Uterine smooth muscle cell (primary cell): ENCODE measurements around the gene ANO1. TPM values are rescaled to one million over a fixed set of nuclear protein-coding genes. Genes with fewer than 3 reads are reported as not detected.

Experiments
- total RNA-seq: library from RNA; depleted of rRNA; stranded (reverse); fragments of >200 nt; gene quantifications from 2 replicates; pipeline ENCODE4 v1.2.3, GENCODE V29; 2014

The ANO1 gene
- not detected in 2 replicates for total RNA-seq

DNA sequence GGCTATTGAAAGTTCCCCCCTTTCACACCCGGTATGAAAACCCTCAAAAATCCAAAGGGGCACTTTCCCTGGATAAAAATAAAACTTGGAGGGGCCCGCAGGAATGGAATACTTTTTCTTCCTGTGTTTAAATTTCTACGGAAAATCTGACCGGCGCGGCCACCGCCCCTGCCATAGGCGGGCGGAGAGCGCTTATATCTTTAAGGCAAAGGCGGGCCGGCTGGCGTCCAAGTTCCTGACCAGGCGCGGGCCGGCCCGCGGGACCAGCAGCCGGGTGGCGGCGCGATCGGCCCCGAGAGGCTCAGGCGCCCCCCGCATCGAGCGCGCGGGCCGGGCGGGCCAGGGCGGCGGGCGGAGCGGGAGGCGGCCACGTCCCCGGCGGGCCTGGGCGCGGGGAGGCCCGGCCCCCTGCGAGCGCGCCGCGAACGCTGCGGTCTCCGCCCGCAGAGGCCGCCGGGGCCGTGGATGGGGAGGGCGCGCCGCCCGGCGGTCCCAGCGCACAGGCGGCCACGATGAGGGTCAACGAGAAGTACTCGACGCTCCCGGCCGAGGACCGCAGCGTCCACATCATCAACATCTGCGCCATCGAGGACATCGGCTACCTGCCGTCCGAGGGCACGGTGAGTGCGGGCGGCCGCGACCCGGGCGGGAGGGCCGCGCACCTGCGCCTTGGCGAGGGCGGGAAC is at the start of gene ANO1:
Gene ANO1, plus strand, starts transcription at position 223 of the 686 bp plus-strand sequence. Its CDS starts 290 bp downstream, at position 513.

DNA sequence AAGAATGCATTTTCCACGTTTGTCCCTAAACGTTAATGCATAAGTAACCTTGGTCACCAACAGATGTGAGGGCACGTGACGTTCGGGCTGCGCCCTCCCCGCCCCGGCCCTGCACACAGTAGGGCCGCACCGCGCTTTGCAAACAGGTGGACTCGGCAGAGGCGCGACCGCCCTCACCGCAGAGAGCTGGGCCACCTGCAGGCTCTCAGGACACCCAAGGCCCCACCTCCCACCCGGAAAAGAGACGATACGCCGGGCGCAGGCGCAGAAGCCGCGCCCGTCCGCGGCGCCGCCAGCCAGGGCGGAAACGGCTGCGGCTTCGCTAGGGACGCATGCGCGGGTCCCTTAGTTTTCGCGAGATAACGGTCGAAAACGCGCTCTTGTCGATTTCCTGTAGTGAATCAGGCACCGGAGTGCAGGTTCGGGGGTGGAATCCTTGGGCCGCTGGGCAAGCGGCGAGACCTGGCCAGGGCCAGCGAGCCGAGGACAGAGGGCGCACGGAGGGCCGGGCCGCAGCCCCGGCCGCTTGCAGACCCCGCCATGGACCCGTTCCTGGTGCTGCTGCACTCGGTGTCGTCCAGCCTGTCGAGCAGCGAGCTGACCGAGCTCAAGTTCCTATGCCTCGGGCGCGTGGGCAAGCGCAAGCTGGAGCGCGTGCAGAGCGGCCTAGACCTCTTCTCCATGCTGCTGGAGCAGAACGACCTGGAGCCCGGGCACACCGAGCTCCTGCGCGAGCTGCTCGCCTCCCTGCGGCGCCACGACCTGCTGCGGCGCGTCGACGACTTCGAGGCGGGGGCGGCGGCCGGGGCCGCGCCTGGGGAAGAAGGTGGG is 125.0 kb downstream of the ANO1 start, which contains the start of gene FADD:
Gene FADD, plus strand, starts transcription at position 377 of the 831 bp plus-strand sequence. Its CDS starts 164 bp downstream, at position 541.

Other genes starting within 250 kb of the ANO1 start
- 52.6 and 79.7 TPM in 2 replicates for gene FADD, start 125.0 kb downstream of the ANO1 start, total RNA-seq
- 34.6 and 45.4 TPM in 2 replicates for gene PPFIA1, start 192.4 kb downstream of the ANO1 start, total RNA-seq